ENCODE results near the gene ARHGEF2.

Gene ARHGEF2

GRCh38 chr1:155929057-155929456 lies 49.3 kb downstream of the ARHGEF2 start:
- DNase-seq (ENCODE audit: low read depth) = no peak
- no peak overlapping the region for H3K4me3 ChIP-seq (ENCODE audit: low read depth, low read length)
- TF ChIP-seq CTCF (IDR thresholded peaks at IDR 0.05; ENCODE audit: low read depth, low read length, missing control alignments) = no peak

DNA sequence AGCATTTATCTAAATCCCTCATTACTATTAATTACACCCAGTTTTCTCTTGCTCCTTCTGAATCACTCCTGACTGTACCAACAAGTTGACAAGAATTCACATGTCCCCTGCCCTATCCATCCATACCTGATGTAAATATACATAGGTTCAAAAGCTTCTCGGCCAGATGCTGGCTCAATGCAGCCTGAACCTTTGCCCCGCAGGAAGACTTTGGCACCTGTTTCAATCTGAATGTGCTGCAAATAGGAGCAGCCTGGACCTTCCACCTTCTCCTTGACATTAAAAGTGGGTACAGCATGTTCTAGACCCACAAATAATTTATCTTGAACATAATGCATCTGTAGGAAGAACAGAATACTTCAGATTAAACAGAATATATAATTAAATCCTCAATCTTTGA lies 52.8 kb downstream of the ARHGEF2 start:
- no peak overlapping the region for H3K4me3 ChIP-seq (ENCODE audit: low read depth, low read length)
- no peak for TF ChIP-seq CTCF (IDR thresholded peaks at IDR 0.05; ENCODE audit: low read depth, low read length, missing control alignments)
- no peak for DNase-seq (ENCODE audit: low read depth)

GRCh38 chr1:155920717-155921116 lies 57.6 kb downstream of the ARHGEF2 start:
- TF ChIP-seq CTCF (IDR thresholded peaks at IDR 0.05; ENCODE audit: low read depth, low read length, missing control alignments) = no peak
- no peak for DNase-seq (ENCODE audit: low read depth)
- H3K4me3 ChIP-seq (ENCODE audit: low read depth, low read length) = no peak overlapping the region

GRCh38 chr1:155919801-155920200 lies 58.5 kb downstream of the ARHGEF2 start:
- no peak for DNase-seq (ENCODE audit: low read depth)
- no peak overlapping the region for H3K4me3 ChIP-seq (ENCODE audit: low read depth, low read length)
- no peak for TF ChIP-seq CTCF (IDR thresholded peaks at IDR 0.05; ENCODE audit: low read depth, low read length, missing control alignments)

- DNase-seq (ENCODE audit: low read depth) = no peak
- no peak overlapping the region for H3K4me3 ChIP-seq (ENCODE audit: low read depth, low read length)
- TF ChIP-seq CTCF (IDR thresholded peaks at IDR 0.05; ENCODE audit: low read depth, low read length, missing control alignments) = no peak
Measured at GRCh38 chr1:155918660-155919059, 59.7 kb downstream of the ARHGEF2 start.

- DNase-seq (ENCODE audit: low read depth) = no peak
- no peak overlapping the region for H3K4me3 ChIP-seq (ENCODE audit: low read depth, low read length)
- TF ChIP-seq CTCF (IDR thresholded peaks at IDR 0.05; ENCODE audit: low read depth, low read length, missing control alignments) = no peak
Measured at GRCh38 chr1:155913969-155914757, 64.2 kb downstream of the ARHGEF2 start.

DNA sequence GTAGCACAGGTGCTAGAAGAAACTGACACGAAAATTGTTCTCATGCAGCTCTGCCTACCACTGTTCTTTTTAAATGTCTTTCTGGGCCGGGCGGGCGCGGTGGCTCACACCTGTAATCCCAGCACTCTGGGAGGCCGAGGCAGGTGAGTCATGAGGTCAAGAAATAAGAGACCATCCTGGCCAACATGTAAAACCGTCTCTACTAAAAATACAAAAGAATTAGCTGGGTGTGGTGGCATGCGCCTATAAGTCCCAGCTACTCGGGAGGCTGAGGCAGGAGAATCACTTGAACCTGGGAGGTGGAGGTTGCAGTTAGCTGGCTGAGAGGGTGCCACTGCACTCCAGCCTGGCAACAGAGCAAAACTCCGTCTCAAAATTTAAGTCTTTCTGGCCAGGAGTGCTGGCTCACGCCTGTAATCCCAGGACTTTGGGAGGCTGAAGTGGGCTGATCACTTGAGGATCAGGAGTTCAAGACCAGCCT lies 66.3 kb downstream of the ARHGEF2 start:
- H3K4me3 ChIP-seq (ENCODE audit: low read depth, low read length) = no peak overlapping the region
- no peak for DNase-seq (ENCODE audit: low read depth)
- TF ChIP-seq CTCF (IDR thresholded peaks at IDR 0.05; ENCODE audit: low read depth, low read length, missing control alignments) = no peak
